ENCODE measurements around the gene HNRNPUL2. TPM values are rescaled to one million over a fixed set of nuclear protein-coding genes. Genes with fewer than 3 reads are reported as not detected.

The HNRNPUL2 gene
- polyA plus RNA-seq, 1 donor from 2014 or later: 27.5 TPM

- TF ChIP-seq POLR2AphosphoS5 (IDR thresholded peaks at IDR 0.05) (no peak), SMC3 (conservative IDR thresholded peaks at IDR 0.05; ENCODE audit: poor library complexity) (no peak), MXI1 (conservative IDR thresholded peaks at IDR 0.05; ENCODE audit: poor library complexity, severe bottlenecking) (no peak), EZH2 (IDR thresholded peaks at IDR 0.05; ENCODE audit: borderline replicate concordance, insufficient read depth, low read length, poor library complexity, severe bottlenecking) (no peak), RAD21 (conservative IDR thresholded peaks at IDR 0.05) (no peak), REST (IDR thresholded peaks at IDR 0.05; ENCODE audit: borderline replicate concordance) (no peak), TAF1 (IDR thresholded peaks at IDR 0.05; ENCODE audit: low read depth) (no peak)
- Histone ChIP-seq H3K9me2 (ENCODE audit: insufficient read depth, low read length) (no peaks in the 10 kb centered on the region), H3K9ac (ENCODE audit: low read length) (no peak overlapping the region), H3K4me2 (ENCODE audit: low read length) (no peak overlapping the region), H3F3A (ENCODE audit: insufficient read depth, low read length, poor library complexity, severe bottlenecking) (no peaks in the 10 kb centered on the region), H4K20me1 (ENCODE audit: insufficient read depth) (no peaks in the 10 kb centered on the region), H3K27me3 (ENCODE audit: insufficient read depth, low read depth, low read length) (no peaks in the 10 kb centered on the region), H3K4me3 (ENCODE audit: low read length) (no peak overlapping the region), H3K27ac (ENCODE audit: low read length) (no peak overlapping the region), H3K36me3 (ENCODE audit: insufficient read depth, low read length) (no peaks in the 10 kb centered on the region), H3K9me3 (ENCODE audit: low read length) (no peaks in the 10 kb centered on the region), H2AFZ (ENCODE audit: low read depth, low read length) (no peak overlapping the region), H3K79me2 (replicated peaks; ENCODE audit: insufficient read depth, low read length) (peaks cover 6% of the 10 kb centered on the region)
Measured at GRCh38 chr11:62673196-62673525, 54.1 kb downstream of the HNRNPUL2 start.

GRCh38 chr11:62671608-62672389 is 55.5 kb downstream of the HNRNPUL2 start, which contains the start of the genes LBHD1 and UQCC3:
TSS of gene LBHD1 (minus strand) at chr11:62672267. CDS start at chr11:62670031, 2,236 bp downstream.
TSS of gene UQCC3 (plus strand) at chr11:62671673. CDS start at chr11:62671746, 73 bp downstream.
- Histone ChIP-seq H3K9me3 (ENCODE audit: low read length) (no peaks in the 10 kb centered on the region), H2AFZ (ENCODE audit: low read depth, low read length) (peak within 1 kb of the TSS; percentile 77), H3K36me3 (ENCODE audit: insufficient read depth, low read length) (no peaks in the 10 kb centered on the region), H3K4me3 (ENCODE audit: low read length) (peak within 1 kb of the TSS; percentile 89), H3K27ac (ENCODE audit: low read length) (peak within 1 kb of the TSS; percentile 86), H3K4me2 (ENCODE audit: low read length) (peak within 1 kb of the TSS; percentile 99), H3K79me2 (replicated peaks; ENCODE audit: insufficient read depth, low read length) (peaks cover 6% of the 10 kb centered on the region), H3F3A (ENCODE audit: insufficient read depth, low read length, poor library complexity, severe bottlenecking) (no peaks in the 10 kb centered on the region), H4K20me1 (ENCODE audit: insufficient read depth) (no peaks in the 10 kb centered on the region), H3K9ac (ENCODE audit: low read length) (peak within 1 kb of the TSS; percentile 82), H3K9me2 (ENCODE audit: insufficient read depth, low read length) (no peaks in the 10 kb centered on the region), H3K27me3 (ENCODE audit: insufficient read depth, low read depth, low read length) (no peaks in the 10 kb centered on the region)
- TF ChIP-seq RAD21 (conservative IDR thresholded peaks at IDR 0.05): peak; percentile 37
- TF ChIP-seq TAF1 (IDR thresholded peaks at IDR 0.05; ENCODE audit: low read depth): peak; percentile 85
- peak; percentile 71 for TF ChIP-seq POLR2AphosphoS5 (IDR thresholded peaks at IDR 0.05)
- no peak for TF ChIP-seq EZH2 (IDR thresholded peaks at IDR 0.05; ENCODE audit: borderline replicate concordance, insufficient read depth, low read length, poor library complexity, severe bottlenecking)
- peak; percentile 37 for TF ChIP-seq EP300 (conservative IDR thresholded peaks at IDR 0.05; ENCODE audit: poor library complexity, severe bottlenecking)
- TF ChIP-seq SMC3 (conservative IDR thresholded peaks at IDR 0.05; ENCODE audit: poor library complexity): peak; percentile 46
- peak; percentile 44 for TF ChIP-seq REST (IDR thresholded peaks at IDR 0.05; ENCODE audit: borderline replicate concordance)
- peak; percentile 72 for TF ChIP-seq MXI1 (conservative IDR thresholded peaks at IDR 0.05; ENCODE audit: poor library complexity, severe bottlenecking)
- TF ChIP-seq CTCF (IDR thresholded peaks at IDR 0.05; ENCODE audit: poor library complexity, severe bottlenecking): peak; percentile 19

Measured in neural cell (in vitro differentiated cells).